ENCODE measurements around the gene DNMT3A.

- no peak for TF ChIP-seq CTCF (conservative IDR thresholded peaks at IDR 0.05; ENCODE audit: low read length)
- TF ChIP-seq EZH2phosphoT487 (IDR thresholded peaks at IDR 0.05; ENCODE audit: borderline replicate concordance) = no peak
These were observed 37.2 kb upstream of the DNMT3A start for GRCh38 chr2:25378731-25379490.

All from Loucy (cell line).